Activated CD4-positive, alpha-beta T cell treated with anti-CD3 and anti-CD28 coated beads for 24 hours (primary cell): Measurements from ENCODE around the gene SLC38A2.

Experiments
- DNase-seq, 2 donors: peaks; one replicate each; pipeline ENCODE4 v3.0.0-alpha.2; 2020; ENCODE audit warnings: low read depth in 2 of 2

Gene SLC38A2

DNA sequence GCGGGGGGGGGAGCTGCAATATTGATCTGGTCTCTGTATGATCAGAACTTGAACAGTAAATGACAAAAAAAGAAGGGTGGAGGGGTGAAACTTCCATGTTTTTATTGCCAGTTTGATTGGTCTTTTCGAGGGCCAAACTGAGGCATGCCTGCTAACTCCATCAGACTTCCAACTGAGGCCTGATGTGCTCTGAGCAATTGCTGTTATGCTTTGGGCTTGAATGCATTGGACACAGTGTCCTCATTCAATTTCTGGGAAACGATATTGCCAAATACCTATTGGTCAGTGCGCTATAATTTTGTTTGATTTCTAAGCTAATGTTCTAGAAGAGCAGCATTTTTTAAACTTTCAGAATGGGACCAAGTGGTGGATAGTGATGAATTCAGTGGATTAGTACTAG is 2.1 kb upstream of the SLC38A2 start:
- DNase-seq = no peak

- no peak for DNase-seq
These were observed 1.7 kb upstream of the SLC38A2 start for GRCh38 chr12:46374310-46374709.

- DNase-seq = peak in 1 of 2 donors; percentile 22
These were observed 1.0 kb upstream of the SLC38A2 start for GRCh38 chr12:46373301-46374296.

- DNase-seq = peak; percentile 33 to 34
These were observed 642 bp downstream of the SLC38A2 start for GRCh38 chr12:46371718-46372543.

- DNase-seq = peak; percentile 84 to 90
These were observed 1.5 kb downstream of the SLC38A2 start for GRCh38 chr12:46370792-46371717.

GRCh38 chr12:46370380-46370734 is 2.2 kb downstream of the SLC38A2 start:
- DNase-seq = no peak

- no peak for DNase-seq
These were observed 2.8 kb downstream of the SLC38A2 start for GRCh38 chr12:46369474-46370379.

DNA sequence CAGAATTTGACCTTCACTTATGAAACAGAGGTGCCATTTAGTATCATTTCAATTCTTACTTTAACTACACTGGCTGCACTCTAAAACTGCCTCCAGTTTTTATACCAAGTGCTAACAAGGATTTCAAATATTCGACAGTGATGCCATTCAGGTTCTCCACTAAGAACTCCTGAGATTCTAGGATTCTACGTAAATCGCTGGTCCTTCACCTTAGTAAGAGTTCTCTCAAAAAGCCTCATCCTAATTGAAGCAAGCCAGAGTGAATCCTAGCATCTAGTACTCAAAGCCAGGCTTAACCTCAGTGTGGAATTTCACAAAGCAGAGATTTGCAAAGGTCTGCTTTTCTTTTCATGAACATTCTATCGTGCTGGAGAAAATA is 3.5 kb downstream of the SLC38A2 start:
- no peak for DNase-seq

DNA sequence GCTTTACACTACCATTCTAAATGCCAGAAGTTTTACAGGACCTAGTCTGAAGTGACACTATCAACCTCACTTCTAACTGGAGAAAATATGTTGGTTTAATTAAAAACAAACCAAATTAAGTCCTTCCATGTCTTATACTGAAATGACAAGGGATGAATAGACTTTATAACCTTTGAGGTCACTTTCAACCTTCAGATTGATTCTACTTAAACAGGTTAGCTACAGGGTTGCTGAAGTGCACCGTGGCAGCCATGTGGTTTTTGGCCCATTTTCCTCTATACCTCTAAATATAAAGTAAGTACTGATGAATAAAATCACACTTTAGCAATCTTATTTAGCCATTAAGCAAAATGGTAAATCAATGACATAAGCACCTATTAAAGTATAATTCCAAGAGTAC is 3.9 kb downstream of the SLC38A2 start:
- DNase-seq = no peak

DNA sequence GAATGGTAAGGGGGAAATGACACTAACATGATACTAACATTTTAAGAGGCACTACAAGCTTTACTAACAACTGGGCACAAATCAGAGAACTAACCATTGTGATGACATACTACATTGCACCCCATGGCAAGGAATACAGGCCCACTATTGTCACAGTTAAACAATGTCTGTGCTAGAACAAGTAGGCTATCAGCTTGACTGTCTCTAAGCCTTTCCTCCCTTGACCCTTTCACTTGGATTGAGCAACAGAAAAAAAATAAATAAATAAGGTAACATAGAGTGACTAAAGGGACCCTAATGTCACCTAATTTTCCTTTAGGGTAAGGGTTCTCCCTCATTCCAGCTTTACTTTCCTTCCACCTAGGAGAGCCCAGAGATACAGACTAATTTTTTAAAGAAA is 4.4 kb downstream of the SLC38A2 start:
- DNase-seq = no peak

DNA sequence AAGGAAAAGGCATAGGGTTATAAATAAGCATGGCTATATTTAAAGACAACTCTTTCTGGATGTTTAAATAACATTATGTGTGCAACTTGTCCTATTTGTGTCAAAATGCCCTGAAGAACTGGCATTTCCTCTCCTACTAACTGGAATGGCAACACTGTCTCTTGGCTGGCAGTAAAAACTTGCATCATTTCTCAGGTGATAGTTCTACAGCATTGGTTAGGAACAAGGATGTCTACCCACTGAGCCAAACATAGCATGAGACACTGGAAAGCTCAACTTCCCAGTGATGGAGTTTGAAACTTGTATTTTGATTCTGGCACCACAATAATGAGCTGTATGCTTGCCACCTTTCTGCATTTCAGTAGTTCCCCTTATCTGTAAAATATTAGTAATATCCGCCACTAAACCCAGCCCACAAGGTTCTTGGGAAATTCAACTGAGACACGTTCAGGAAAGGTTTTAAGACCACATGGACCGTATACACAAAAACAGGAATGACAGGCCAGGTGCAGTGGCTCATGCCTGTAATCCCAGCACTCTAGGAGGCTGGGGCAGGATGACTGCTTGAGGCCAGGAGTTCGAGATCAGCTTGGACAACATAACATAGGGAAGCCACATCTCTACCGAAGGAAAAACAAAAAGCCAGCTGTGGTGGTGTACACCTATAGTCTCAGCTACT is 5.1 kb downstream of the SLC38A2 start:
- DNase-seq = no peak

DNA sequence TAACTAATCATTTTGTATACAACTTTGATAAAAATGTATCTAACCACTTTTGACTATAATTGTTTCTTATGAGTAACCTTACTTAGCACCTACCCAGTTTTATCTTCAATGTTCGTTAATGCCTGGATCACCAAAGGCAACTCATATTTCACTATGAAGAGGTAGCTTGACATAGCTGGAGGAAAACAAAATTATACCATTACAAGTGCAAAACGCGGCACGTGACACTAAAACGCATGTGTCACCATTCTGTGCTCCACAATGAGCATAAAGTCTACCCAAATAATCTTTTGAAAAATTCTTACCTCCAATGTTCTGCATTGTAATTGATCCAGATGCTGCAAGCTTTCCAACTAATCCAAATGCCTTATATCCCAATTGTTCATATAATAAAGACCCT is 5.8 kb downstream of the SLC38A2 start:
- DNase-seq = no peak

DNA sequence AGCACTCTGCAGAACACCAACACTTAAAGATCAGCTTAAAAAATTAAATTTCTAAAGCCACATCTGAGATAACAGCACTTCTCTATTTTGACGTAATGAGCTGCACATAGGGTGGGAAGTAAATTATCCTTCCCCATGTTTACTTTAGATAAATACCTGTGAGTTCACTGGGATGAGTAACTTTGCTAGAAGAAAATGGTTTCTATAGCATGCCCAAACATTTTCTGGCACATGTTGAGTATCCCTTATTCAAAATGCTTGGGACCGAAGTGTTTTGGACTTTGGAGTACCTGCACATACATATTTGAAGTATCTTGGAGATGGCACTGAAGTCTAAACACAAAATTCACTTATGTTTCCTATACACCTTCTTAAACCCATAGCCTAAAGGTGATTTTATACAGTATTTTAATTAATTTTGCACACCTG is 6.6 kb downstream of the SLC38A2 start:
- no peak for DNase-seq

DNA sequence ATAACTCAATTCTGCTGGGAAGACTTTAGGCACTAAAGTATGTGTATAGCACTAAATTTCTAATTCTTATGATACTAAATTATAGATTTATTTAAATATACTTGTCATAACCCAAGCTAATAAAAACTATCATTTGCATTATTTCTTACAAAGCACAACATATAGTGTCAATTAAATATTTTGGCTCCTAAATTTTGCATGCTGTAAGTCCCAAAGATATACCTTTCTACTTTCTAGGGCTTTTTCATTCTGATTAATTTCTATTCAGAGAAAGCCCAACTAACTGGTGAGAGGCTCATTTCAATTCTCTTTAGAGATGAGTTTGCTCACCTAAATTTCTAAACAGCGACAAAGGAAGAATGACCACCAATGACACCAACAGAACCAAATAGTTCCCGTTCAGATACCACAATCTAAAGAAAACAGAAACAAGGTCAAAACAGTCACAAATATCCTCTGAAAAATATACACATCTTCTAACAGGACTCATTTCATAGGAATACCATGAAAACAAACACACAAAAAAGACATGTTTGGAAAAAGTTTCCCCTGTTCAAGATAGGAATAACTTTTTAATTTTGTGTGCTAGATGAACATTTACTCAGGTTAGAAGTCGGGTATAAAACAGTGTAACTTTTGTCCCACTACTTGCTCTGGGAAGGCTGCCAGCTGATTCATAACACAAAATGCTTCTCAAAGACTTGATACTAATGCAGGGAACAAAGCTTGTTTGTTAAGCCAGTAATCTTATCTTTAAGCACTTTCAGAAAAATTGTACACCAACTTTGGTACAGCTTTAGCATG is 7.6 kb downstream of the SLC38A2 start:
- DNase-seq = no peak

- DNase-seq = no peak
These were observed 8.3 kb downstream of the SLC38A2 start for GRCh38 chr12:46364300-46364696.

- no peak for DNase-seq
These were observed 8.8 kb downstream of the SLC38A2 start for GRCh38 chr12:46363582-46364299.

DNA sequence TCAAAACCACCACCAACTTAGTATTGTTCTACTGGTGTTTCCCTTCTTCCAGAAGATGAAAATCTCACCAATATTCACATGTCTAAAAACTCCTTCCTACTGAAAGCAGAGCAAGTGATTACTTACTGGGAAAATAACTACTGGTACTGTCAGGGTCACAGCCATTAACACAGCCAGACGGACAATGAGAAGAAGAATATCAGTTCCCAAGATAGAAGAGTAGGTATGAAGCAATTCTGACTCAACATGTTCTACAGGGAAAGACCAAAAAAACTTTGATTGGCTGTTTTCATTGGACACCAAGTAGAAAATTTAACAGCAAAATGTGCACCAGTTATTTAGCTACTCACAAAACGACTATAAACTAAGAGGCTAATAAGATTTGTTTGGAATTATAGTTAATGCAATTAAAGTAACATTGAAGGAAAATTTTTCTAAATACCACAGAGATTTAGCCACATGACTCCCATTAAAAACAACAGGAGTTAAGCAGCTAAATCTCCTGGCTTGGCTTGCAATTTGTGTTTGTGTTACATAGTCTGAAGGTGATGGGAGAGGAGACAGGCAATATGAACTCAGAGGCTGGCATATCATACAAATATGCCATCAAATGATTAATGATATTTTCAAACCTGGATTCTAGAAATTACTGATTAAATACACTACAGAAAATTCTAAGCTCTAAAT is 9.5 kb downstream of the SLC38A2 start:
- DNase-seq = no peak

DNA sequence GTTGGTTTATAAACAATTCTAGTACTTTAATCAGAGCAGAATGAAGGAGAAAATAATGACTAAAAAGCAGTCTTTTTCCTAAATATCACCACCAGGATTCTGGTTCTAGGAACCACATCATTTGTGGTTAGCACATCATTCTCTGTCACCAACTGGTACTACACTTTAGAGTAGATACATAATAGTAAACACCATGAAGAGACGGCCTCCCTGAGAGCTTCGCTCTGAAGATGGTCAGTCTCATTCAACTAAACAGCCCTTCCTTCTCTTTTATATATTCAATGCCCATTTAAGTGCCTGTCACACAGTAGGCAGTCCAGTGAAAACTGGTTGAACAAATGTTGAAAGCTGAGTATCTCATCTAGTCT is 10.9 kb downstream of the SLC38A2 start:
- no peak for DNase-seq
